NOMO-1 (cell line): ENCODE results near the gene CRYBA4.
A peak's percentile ranks its signal among the peaks of the same experiment; 100 is the strongest.

Source experiments
- DNase-seq, 2 experiments: peaks; one replicate each; lab custom pipeline; 2025; ENCODE audit not compliant: unreplicated experiment in 2 of 2; lab: John Stamatoyannopoulos, UW

Gene CRYBA4

GRCh38 chr22:26658671-26659478 lies 37.1 kb downstream of the CRYBA4 start:
- peak; percentile 49 to 65 for DNase-seq

- no peak for DNase-seq
These were observed 38.6 kb downstream of the CRYBA4 start for GRCh38 chr22:26660356-26660755.

- no peak for DNase-seq
These were observed 39.3 kb downstream of the CRYBA4 start for GRCh38 chr22:26660961-26661578.

- DNase-seq = no peak
These were observed 40.4 kb downstream of the CRYBA4 start for GRCh38 chr22:26662160-26662559.

GRCh38 chr22:26663374-26663923 lies 41.7 kb downstream of the CRYBA4 start:
- DNase-seq = no peak

- no peak for DNase-seq
These were observed 44.1 kb downstream of the CRYBA4 start for GRCh38 chr22:26665813-26666231.

- no peak for DNase-seq
These were observed 45.4 kb downstream of the CRYBA4 start for GRCh38 chr22:26667140-26667539.

GRCh38 chr22:26669060-26669481 lies 47.3 kb downstream of the CRYBA4 start:
- peak in 1 of 2 experiments; percentile 26 for DNase-seq

- DNase-seq = no peak
These were observed 48.7 kb downstream of the CRYBA4 start for GRCh38 chr22:26670459-26670858.

GRCh38 chr22:26671317-26672059 lies 49.7 kb downstream of the CRYBA4 start:
- DNase-seq = no peak

- DNase-seq = peak in 1 of 2 experiments; percentile 64
These were observed 50.3 kb downstream of the CRYBA4 start for GRCh38 chr22:26672060-26672471.

- peak; percentile 96 to 98 for DNase-seq
These were observed 51.1 kb downstream of the CRYBA4 start for GRCh38 chr22:26672590-26673468.

GRCh38 chr22:26673486-26673885 lies 51.7 kb downstream of the CRYBA4 start:
- no peak for DNase-seq

- DNase-seq = no peak
These were observed 52.7 kb downstream of the CRYBA4 start for GRCh38 chr22:26674211-26675190.

GRCh38 chr22:26675687-26676268 lies 54.0 kb downstream of the CRYBA4 start:
- no peak for DNase-seq

- DNase-seq = no peak
These were observed 55.5 kb downstream of the CRYBA4 start for GRCh38 chr22:26677217-26677616.

GRCh38 chr22:26679003-26679629 lies 57.4 kb downstream of the CRYBA4 start:
- peak; percentile 49 to 62 for DNase-seq
